Smooth muscle cell of the brain vasculature (primary cell): ENCODE results near the gene SPOCK1.
"Not testable (repeated sequence)": the region's sequence is repeated elsewhere in the genome, so short reads cannot be mapped to it uniquely, and the experiment has no call there.

Source experiments
- DNase-seq: peaks from one replicate; pipeline ENCODE4 v3.0.0-alpha.2; 2012; ENCODE audit warnings: low read depth, low spot score

SPOCK1 gene

DNA sequence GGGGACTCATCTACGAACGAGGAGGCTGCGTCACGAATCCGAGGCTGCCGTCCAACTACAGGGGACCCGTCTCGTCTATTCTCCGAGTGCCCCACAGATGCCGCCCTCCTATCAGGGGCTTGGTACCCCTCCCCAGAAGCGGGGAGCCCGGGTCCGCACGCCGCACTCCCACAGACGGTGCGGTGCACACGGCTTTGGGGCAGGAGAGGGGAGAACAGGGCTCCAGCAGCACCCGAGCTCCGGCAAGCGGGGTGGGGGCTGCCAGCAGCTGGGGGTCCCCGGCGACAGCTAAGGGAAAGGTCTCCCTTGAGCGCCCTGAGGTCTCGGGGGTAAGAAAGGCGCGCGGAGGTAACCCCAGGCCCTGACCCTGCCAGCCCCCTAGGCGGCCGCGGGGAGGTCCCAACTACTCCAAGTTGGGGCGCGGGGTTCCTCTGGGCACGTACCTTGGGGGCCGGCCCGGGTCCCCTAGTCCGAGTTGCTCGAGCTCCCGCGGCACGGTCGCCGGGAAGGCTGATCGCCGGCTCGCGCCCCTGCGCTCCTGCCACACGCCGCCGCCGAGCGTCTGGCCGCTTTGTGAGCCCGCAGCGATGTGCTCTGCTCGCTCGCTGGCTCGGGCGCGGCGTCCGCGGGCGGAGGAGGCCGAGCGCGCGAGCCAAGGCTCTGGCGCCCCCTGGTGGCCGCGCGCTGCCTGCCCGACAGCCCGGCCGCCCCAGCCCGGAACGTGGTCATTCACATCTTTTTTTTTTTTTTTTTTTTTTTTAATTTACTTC is at the start of gene SPOCK1:
TSS of gene SPOCK1 (minus strand) at position 591 of the 770 bp plus-strand sequence.
- no peak for DNase-seq

DNA sequence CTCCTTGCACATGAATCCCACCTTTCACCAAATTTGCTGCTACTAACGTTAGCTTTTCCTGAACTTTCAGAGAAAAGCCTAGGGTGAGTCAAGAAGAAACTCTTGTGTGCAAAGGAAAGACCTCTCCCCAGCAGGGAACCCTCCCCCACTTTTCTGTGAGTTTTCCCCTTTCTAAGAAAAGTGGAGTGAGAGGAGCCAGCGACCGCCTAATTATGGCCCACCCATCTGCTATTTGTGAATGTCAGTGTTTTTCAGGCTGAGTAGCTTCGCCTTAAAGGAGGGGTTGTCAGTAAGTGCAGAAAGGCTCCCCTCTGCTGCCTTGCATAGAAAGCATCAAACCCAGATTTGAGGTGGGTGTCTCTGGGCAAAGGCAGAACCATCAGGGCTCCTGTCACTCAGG is 46.8 kb upstream of the SPOCK1 start:
- no peak for DNase-seq

DNA sequence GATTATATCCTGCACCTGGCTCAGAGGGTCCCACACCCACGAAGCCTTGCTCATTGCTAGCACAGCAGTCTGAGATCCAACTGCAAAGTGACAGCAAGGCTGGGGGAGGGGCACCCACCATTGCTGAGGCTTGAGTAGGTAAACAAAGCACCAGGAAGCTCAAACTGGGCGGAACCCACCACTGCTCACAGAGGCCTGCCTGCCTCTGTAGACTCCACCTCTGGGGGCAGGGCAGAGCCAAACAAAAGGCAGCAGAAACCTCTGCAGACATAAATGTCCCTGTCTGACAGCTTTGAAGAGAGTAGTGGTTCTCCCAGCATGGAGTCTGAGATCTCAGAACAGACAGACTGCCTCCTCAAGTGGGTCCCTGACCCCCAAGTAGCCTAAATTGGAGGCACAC is 36.3 kb upstream of the SPOCK1 start:
- not testable (repeated sequence) for DNase-seq

DNA sequence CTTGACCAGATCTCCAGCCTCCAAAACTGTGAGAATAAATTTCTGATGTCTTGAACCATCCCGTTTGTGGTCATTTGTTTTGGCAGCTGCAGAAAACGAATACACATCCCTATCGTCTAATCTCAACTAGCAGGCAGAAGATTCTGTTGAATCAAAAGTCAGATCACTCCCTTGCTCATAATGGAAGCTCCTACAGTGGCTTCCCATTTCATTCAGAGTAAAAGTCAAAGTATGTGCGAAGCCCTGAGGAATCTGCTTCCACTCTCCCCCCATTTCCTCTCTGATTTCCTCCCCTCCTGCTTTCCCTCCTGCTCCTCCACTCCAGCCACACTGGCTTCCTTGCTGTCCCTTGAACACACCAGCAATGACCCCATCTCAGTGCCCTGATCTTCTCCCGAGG is 34.8 kb upstream of the SPOCK1 start:
- DNase-seq, result no peak

DNA sequence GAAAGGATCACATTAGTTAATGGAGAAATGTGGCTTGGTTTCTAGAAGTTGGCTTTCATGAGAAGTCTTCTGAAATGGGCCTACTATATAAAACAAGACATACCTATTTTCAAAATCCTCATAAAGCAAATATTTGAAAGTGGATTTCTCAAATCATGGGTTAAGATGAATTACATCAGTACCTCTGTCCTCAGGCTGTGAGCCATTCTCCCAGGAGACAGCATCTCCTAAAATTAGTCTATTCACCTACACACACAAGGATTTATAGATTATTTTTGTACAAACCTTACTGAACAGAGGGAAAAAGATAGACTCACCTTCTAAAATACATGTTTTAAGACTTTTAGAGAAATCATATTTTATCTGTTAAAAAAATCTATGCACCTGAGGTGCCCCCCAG is 32.1 kb upstream of the SPOCK1 start:
- no peak for DNase-seq

DNA sequence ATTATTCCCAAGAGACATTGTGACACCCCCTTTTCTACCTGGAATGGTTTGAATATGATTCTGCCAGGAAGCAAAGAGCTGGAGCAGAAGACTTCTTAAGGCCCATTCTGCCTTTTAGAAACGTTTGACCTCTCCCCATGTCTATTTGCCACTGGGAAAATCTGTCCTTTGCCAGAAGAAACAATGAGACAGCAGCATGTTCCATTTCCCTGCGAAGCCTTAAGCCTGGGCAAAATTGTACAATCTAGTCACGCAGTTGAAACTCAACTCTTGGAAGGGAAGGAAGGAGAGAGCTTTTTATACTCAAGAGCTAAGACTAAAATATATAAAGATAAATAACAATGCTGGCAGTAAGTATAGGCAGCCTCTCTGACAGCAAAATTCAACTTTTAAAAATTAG is 22.1 kb upstream of the SPOCK1 start:
- no peak for DNase-seq

DNA sequence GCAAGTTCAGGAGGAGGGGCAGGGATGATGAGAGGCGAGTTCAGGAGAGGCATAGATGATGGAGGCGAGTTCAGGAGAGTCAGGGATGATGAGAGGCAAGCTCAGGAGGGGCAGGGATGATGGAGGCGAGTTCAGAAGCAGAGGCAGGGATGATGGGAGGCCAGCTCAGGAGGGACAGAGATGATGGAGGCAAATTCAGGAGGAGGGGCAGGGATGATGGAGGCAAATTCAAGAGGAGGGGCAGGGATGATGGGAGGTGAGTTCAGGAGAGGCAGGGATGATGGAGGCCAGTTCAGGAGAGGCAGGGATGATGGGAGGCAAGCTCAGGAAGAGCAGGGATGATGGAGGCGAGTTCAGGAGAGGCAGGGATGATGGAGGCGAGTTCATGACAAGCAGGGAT is 17.8 kb upstream of the SPOCK1 start:
- DNase-seq, result no peak

DNA sequence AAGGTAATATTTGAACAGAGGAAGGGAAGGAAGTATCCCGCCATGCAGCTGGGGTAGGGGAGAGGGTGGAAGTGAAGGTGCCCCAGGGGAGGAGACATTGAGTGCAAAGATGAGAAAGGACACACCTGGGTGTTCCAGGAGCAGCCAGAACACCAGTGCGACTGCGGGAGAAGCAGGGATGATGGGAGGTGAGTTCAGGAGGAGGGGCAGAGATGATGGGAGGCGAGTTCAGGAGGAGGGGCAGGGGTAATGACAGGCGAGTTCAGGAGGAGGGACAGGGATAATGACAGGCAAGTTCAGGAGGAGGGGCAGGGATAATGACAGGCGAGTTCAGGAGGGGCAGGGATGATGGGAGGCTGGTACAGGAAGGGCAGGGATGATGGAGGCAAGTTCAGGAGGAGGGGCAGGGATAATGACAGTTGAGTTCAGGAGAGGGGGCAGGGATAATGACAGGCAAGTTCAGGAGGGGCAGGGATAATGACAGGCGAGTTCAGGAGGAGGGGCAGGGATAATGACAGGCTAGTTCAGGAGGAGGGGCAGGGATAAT is 17.2 kb upstream of the SPOCK1 start:
- no peak for DNase-seq

DNA sequence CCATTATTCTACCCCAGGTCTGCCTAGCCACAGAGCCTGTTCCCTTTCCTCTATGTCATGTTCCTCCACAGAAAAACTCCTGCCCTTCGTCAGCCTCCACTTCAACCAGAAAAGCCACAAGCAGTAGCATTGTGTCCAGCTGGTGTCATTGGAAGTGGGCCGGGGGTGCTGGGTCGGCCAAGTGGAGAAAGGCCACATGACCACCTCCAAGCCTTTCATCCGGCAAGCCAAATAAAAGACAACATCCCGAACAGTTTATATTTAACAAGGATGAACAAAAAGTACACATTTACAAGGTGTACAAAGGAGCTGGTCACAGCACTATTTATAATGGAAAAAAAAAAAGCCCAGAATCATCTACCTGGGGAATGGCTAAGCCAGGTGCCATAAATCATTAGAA is 16.1 kb upstream of the SPOCK1 start:
- no peak for DNase-seq

DNA sequence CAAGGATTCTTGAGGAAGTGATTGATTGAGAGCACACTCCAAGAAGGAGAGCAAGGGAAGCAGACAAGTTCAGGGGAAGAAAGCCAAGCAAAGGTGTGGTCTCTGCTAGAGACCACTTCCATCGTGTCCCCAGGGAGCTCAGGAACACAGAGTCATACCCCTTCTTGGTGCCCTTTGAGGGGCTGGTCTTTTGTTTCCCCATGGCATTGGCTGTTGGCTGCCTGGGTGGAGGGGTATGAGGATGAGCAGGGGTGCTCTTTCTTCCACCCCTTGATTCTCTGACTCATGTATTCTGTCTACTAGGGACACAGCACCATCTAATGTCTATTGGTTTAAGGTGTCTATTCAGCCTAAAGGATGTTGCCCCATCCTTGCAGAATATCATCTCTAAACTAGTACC is 11.5 kb upstream of the SPOCK1 start:
- DNase-seq, result no peak

DNA sequence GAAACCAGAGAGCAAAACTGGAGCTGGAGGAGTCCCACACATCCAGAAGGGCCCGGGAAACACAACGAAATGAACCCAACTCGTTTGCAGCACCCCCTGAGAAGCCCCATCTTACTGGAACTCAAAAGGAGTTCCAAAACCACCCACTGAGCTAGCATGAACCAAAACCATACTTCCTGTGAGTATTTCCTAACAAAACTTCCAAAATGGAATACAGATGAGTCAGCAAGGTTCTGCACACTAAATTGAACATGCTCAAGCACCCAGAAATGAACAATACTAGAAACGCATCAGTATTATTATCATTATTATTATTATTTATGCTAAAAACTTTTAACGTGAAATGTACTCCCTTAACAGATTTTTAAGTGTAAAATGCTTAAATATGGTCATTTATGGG is 8.0 kb upstream of the SPOCK1 start:
- DNase-seq, result no peak

DNA sequence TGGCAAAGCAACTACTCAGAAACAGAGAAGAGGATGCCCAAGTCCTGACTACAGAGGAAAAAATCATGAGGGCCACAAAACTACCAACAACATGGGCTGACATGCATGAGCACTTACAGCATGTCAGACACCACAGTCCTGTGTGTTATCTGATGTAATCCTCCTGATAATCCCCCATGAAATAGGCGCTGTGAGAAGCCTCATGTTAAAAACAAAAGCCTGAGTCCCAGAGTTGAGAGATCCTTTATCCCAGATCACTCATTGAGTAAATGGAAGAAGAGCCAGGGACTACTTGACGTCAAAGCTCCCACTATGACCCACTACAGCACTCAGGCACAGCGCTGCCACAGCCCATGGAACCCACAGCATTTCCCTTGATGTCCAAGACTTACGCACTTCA is 7.2 kb upstream of the SPOCK1 start:
- DNase-seq, result no peak

DNA sequence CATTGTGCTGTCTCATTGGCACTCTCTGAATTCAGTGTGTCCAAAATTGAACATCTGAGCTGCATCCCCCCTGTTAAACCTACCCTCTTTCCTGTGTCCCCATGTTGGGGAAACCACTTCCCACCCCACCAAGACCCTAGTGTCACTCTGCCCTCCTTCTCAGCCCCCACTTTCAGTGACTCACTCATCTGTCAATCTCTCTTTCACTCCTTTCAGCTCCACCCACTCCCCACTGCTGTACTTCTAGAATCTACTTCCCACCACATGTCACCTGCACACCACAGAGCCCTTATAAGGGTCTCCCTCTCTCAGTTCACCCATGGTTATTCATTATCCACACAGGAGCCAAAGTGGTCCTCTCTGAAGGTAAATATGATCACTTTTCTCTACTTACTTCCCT is 5.8 kb upstream of the SPOCK1 start:
- DNase-seq, result no peak

DNA sequence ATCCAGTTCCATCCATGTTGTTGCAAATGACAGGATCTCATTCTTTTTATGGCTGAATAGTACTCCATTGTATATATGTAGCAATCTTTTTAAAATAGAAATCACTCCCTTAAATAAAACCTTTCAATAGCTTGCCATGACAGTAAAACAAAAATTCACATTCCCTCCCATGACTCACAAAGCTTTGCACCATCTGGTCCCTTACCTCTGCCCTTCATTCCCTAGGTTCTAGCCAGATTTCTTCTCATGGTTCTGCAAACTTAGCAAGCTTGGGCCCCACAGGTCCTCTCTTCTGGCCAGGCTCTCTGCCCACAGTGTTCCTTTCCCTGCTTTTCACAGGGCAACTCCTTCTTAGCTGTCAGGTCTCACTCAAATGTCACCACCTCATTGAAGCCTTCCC is 4.3 kb upstream of the SPOCK1 start:
- DNase-seq, result no peak

DNA sequence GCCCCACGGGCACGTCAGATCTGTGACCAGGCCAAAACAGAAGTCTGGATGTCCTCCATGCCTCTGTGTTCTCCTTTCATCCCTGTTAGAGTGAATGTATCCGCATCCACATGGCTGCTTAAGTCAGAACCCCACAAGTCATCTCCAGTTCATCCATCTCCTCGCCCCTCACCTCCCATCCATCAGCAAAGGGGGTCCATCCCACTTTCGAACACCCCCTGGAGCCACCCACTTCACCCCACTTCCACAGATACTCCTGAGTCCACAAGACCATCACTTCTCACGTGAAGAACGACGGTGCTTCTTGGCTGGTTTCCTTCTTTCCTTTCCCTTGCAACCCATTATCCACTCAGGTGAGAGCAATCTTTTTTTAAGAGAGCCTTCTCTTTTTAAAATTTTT is 3.5 kb upstream of the SPOCK1 start:
- no peak for DNase-seq

DNA sequence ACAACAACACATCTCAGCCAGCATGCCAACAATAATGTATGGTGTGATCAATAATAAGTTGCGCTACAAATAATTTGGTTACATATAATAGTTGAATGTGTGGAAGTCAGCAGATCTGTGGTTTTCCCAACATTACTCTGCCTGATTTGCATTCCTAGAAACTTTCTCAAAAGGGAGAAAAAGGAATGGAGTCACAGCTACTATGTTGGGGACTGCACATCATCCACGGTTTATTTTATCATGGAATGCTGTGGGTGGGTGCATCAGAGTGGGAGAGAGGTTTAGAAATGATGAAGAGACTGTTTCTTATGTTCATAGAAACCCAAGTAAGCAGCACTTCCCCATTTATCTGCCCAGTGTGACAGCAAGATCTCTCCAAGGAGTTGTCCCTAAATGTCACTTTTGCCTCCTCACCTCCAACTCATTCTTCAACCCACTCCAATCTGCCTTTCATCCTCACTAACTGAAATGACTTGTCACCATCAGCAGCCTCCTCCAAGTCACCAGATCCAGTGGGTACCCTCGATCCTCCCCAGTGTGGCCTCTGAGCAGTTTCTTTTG is 2.8 kb upstream of the SPOCK1 start:
- DNase-seq, result no peak

DNA sequence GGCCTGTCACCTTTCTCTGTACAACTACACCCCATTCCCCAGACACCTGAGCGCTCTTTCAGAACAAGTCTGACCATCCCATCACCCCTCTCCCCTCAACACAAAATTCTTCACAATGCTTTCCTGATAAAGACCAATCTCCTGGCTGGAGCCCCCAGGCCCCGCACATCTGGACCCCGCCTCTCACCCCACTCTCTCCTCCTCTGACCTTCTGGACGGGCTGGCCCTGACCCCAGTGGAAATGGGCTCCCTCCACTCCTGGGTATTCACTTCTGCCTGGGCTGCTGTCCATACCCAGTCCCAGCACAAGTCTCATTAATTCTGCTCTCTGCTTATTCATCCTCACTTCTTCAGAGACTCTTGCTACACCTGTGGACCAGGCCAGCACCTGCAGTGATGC is 2.1 kb upstream of the SPOCK1 start:
- DNase-seq, result no peak

DNA sequence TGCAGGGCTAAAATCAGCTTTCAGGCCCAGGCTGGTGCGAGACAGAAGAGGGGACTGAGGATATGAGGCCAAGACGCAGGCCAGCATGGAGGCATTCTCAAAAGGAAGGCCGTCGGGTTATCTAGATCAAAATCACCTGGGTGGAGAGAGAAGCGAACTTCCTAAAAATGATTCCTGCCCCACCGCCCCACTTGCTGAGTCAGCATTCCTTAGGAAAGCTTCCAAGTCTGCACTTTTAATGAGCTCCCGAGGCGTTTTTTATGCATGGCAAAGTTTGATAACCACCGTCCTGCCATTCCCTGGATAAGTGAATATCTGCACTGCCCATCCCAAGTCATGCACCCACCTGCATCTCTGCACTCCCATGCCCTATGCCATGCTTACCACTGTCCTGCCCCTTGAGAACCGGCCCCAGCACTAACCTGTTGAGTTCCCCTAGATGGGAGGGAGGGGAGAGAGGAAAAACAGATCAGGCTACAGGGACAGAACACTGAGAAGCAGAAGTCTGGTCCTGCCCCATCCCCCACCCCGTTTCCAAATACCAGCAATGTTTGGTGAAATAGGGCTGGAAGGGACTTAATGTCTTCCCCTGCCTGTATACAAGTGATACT is 1.6 kb upstream of the SPOCK1 start:
- DNase-seq, result no peak

DNA sequence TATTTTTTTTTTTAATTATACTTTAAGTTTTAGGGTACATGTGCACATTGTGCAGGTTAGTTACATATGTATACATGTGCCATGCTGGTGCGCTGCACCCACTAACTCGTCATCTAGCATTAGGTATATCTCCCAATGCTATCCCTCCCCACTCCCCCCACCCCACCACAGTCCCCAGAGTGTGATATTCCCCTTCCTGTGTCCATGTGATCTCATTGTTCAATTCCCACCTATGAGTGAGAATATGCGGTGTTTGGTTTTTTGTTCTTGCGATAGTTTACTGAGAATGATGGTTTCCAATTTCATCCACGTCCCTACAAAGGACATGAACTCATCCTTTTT is 351 bp upstream of the SPOCK1 start:
- not testable (repeated sequence) for DNase-seq

DNA sequence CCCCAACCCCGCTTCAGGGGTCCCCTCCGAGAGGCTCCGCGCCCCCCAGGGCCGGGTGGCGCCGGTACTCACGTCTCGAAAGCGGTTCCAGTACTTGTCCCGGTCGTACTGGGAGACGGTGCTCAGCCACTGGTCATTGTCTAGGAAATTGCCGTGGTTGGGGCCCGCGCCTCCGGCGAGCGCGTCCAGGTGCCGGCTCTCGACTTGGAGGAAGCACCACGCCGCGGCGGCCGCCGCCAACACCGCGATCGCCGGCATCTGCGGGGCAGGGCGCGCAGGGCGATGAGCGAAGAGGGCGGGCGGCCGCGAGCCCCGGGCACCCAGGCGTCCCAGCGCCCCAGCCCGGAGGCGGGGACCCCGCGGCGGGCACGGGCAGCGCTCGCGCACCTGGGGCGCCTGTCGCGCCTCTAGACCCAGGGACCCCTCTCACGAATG is 808 bp downstream of the SPOCK1 start:
- DNase-seq, result no peak

DNA sequence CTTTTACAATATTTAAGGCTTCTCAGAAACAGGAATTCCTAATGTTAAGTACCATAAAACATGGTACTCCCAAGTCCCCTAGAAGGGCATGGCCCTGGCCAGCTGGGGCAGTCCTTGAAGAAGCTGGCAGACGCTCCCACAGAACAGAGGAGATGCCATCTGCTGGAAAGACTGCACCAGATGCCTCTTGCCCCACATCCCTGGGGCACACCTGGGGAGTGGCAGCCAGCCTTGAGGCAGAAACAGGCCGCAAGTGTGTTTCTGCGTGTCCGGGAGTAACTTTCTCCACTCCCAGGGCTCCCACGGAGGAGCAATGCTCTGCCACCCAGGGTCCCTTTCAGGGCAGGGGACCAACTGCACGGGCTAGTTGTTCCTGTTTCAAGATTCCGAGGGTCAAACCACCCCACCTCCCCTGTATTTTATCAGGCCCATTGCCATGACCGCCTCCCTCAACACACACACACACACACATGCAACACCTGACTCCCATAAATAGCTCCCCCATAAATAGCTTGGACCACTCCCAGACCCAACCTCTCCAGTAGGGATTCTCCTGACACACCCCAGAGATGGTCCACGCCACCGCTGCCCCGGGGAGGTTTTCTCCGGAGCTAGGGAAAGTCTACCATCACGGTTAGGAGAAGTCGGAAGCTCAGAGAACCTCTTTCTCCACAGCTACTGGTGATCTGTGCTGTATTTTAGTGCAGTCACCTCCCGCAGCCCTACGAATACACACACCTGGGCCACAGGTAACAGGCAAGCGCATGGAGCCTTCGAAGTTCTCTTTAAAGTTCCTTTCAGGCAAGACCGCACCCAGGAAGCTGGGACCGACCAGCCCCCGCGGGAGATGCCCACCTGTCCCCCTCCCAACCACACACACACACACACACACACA is 1.5 kb downstream of the SPOCK1 start:
- DNase-seq, result no peak

DNA sequence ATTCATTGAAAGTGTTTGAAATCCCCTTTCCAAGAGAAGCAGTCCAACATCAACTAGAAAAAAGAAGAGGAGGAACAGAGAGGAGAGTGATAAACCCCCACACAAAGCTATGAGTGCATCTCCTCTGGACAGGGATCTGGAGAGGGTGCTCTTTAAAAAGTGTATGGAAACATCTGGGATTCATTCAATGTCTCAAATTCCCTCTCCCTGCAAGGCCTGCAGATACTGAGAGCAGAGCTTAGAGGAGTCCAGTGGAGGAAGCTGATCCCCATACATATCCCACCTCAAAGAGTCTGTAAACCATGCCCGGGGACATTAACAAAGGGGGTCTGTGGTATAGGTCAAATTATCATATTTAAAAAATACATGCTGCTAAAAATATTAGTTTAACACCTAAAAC is 2.2 kb downstream of the SPOCK1 start:
- no peak for DNase-seq
